Esophagus muscularis mucosa (tissue), 4 donors: ENCODE measurements around the gene FBXL5. TPM values are rescaled to one million over a fixed set of nuclear protein-coding genes. Genes with fewer than 3 reads are reported as not detected.

Experiments used
- DNase-seq: peaks from one replicate; pipeline ENCODE4 v3.0.0-alpha.2; 2017; ENCODE audit errors: extremely low spot score
- H3K27ac ChIP-seq, 4 donors: fragments of 200-600 bp; sonication (generic); replicated peaks in 1 of 4; 1 replicate in 3 of 4; 2 replicates in 1 of 4; pipeline ENCODE4 v1.5.1; 2016 to 2019; ENCODE audit warnings: mild to moderate bottlenecking in 1 of 4
- H3K27me3 ChIP-seq, 4 donors: fragments of 200-600 bp; sonication (generic); one replicate each; pipeline versions ENCODE4 v1.5.1 to v1.6.0; 2016 to 2019
- H3K36me3 ChIP-seq, 4 donors: fragments of 200-600 bp; sonication (generic); one replicate each; pipeline ENCODE4 v1.5.1; 2016 to 2019
- H3K4me1 ChIP-seq, 4 donors: fragments of 200-600 bp; sonication (generic); one replicate each; pipeline ENCODE4 v1.5.1; 2016 to 2019
- H3K4me3 ChIP-seq, 4 donors: fragments of 200-600 bp; sonication (generic); 1 replicate in 2 of 4; 2 replicates in 2 of 4; pipeline ENCODE4 v1.5.1; 2016 to 2019; ENCODE audit warnings: mild to moderate bottlenecking in 4 of 4, moderate library complexity in 1 of 4
- H3K9me3 ChIP-seq, 4 donors: fragments of 200-600 bp; sonication (generic); 1 replicate in 3 of 4; 2 replicates in 1 of 4; pipeline ENCODE4 v1.5.1; 2016 to 2019
- EP300 ChIP-seq: sonication (generic); formaldehyde crosslinking; IDR thresholded peaks from one replicate; pipeline ENCODE4 v1.6.1; 2017; ENCODE audit warnings: antibody characterized with exemption
- POLR2A ChIP-seq: fragments of 450-650 bp; IDR thresholded peaks from one replicate; pipeline ENCODE4 v1.6.1; 2017; ENCODE audit warnings: antibody characterized with exemption, moderate library complexity, mild to moderate bottlenecking, low read depth
- POLR2AphosphoS5 ChIP-seq, 2 donors: sonication (generic); formaldehyde crosslinking; IDR thresholded peaks; one replicate each; pipeline ENCODE4 v1.6.1; 2017; ENCODE audit warnings: antibody characterized with exemption in 2 of 2
- WGBS: methylation state at CpG from one replicate; pipeline ENCODE4 v1.1.5; 2018; 5-methylcytosine and 5-hydroxymethylcytosine counted together
- intact Hi-C: fragments of 100-400 bp; cut with DNase I; formaldehyde crosslinking; loops from one replicate; pipeline ENCODE4 v1.15.1; 2023
- total RNA-seq, 4 donors: library from RNA; depleted of rRNA; stranded (reverse); fragments of >200 nt; gene quantifications; one replicate each; pipeline versions ENCODE4 v1.1.0 to v1.2.1, GENCODE V29; 2016
- TF ChIP-seq, protein P1 (sequence below), 3 experiments: fragments of 200-600 bp in 2 of 3; fragments of 450-650 bp in 1 of 3; sonication (generic) in 2 of 3; IDR thresholded peaks; one replicate each; pipeline ENCODE4 v1.5.1; 2017 to 2019; ENCODE audit warnings: antibody characterized with exemption in 3 of 3, mild to moderate bottlenecking in 2 of 3, moderate library complexity in 1 of 3

The FBXL5 gene
- total RNA-seq, 4 donors from 2014 or later, result 67.8 to 141 (median 140) TPM

DNA sequence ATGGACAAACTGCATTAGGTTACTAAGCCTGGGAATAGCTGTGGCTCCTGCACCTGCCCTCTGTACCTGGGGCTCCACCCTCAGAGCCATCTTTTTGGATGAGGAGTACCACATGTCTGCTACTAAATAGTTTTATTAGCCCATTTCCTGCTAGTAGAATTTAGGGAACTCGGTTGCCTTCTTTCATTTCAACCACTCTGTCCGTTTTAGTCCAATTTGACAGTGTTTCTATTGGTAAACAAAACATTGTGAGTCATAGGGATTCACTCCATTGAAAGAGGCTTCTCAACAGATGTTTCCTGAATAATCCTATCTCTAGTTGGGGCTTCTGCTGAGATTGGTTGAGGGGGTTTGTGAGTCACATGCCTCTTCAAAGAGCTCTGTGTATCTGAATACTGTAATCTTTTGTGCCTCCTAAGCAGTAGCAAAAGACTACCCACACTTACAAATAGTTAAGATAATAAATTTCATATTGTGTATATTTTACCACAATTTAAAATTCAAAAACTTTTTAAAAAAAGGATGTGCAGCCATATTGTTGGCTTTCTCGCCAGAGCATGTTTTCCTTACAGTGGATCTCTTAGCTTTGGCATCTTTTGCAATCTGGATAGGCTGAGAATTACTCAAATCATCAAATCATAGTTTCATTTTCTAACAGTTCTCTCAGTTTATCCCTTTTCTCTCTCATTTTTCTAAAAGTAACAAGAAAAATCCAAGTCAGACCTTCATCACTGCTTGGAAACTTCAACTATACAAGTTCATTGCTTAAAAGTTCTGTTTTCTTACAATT, 36.4 kb upstream of the FBXL5 start:
- no peak for DNase-seq
- Histone ChIP-seq H3K36me3 (peaks cover 0 to 31% (median 14%) of the 10 kb centered on the region in 4 donors), H3K27ac (peak overlapping the region; percentile 2 to 29 (median 14)), H3K4me3 (no peak overlapping the region), H3K27me3 (no peaks in the 10 kb centered on the region), H3K4me1 (peaks cover 0 to 12% (median 7%) of the 10 kb centered on the region in 4 donors), H3K9me3 (no peaks in the 10 kb centered on the region)
- TF ChIP-seq POLR2AphosphoS5 (IDR thresholded peaks at IDR 0.05) (no peak), POLR2A (no peak), EP300 (no peak)
- TF ChIP-seq, protein P1, sequence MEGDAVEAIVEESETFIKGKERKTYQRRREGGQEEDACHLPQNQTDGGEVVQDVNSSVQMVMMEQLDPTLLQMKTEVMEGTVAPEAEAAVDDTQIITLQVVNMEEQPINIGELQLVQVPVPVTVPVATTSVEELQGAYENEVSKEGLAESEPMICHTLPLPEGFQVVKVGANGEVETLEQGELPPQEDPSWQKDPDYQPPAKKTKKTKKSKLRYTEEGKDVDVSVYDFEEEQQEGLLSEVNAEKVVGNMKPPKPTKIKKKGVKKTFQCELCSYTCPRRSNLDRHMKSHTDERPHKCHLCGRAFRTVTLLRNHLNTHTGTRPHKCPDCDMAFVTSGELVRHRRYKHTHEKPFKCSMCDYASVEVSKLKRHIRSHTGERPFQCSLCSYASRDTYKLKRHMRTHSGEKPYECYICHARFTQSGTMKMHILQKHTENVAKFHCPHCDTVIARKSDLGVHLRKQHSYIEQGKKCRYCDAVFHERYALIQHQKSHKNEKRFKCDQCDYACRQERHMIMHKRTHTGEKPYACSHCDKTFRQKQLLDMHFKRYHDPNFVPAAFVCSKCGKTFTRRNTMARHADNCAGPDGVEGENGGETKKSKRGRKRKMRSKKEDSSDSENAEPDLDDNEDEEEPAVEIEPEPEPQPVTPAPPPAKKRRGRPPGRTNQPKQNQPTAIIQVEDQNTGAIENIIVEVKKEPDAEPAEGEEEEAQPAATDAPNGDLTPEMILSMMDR (IDR thresholded peaks at IDR 0.05), result no peak
- 58% methylated on average over 3 of the region's 3 CpGs for WGBS
- intact Hi-C loops, result no loop called here

GRCh38 chr4:15690020-15690809, 35.1 kb upstream of the FBXL5 start:
- H3K4me1 ChIP-seq, result peaks cover 0 to 12% (median 7%) of the 10 kb centered on the region in 4 donors
- 49% methylated on average over 7 of the region's 7 CpGs for WGBS
- intact Hi-C loops, result no loop called here

GRCh38 chr4:15689540-15689939, 34.4 kb upstream of the FBXL5 start:
- Histone ChIP-seq H3K4me1 (peaks cover 0 to 13% (median 9%) of the 10 kb centered on the region in 4 donors), H3K27ac (no peak overlapping the region), H3K4me3 (no peak overlapping the region), H3K9me3 (no peaks in the 10 kb centered on the region), H3K27me3 (no peaks in the 10 kb centered on the region), H3K36me3 (peaks cover 0 to 40% (median 18%) of the 10 kb centered on the region in 4 donors)
- no peak for DNase-seq
- 81% methylated on average over 2 of the region's 2 CpGs for WGBS
- intact Hi-C loops, result no loop called here
- TF ChIP-seq EP300, result no peak
- no peak for TF ChIP-seq POLR2AphosphoS5 (IDR thresholded peaks at IDR 0.05)
- no peak for TF ChIP-seq POLR2A
- TF ChIP-seq, protein P1 (IDR thresholded peaks at IDR 0.05), result no peak

More at GRCh38 chr4:15690020-15690809, 35.1 kb upstream of the FBXL5 start:
- TF ChIP-seq POLR2A (no peak), POLR2AphosphoS5 (IDR thresholded peaks at IDR 0.05) (no peak), EP300 (no peak)
- TF ChIP-seq, protein P1 (IDR thresholded peaks at IDR 0.05), result no peak
- H3K27ac ChIP-seq, result peak overlapping the region in 1 of 4 donors; percentile 2
- no peaks in the 10 kb centered on the region for H3K27me3 ChIP-seq
- no peaks in the 10 kb centered on the region for H3K9me3 ChIP-seq
- peaks cover 0 to 40% (median 18%) of the 10 kb centered on the region in 4 donors for H3K36me3 ChIP-seq
- H3K4me3 ChIP-seq, result no peak overlapping the region
- no peak for DNase-seq

DNA sequence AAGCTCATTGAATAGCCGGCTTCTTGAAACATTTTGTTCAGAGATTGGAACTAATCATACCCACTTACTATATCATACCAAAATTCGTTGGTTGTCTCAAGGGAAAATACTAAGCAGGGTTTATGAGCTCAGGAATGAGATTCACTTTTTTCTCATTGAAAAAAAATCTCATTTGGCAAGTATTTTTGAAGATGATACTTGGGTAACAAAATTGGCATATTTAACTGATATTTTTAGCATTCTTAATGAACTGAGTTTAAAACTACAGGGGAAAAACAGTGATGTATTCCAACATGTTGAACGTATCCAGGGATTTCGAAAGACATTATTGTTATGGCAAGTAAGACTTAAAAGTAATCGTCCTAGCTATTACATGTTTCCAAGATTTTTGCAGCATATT, 32.9 kb upstream of the FBXL5 start:
- TF ChIP-seq EP300, result no peak
- TF ChIP-seq POLR2A, result no peak
- TF ChIP-seq, protein P1 (IDR thresholded peaks at IDR 0.05), result no peak
- TF ChIP-seq POLR2AphosphoS5 (IDR thresholded peaks at IDR 0.05), result no peak
- Histone ChIP-seq H3K36me3 (peaks cover 0 to 40% (median 18%) of the 10 kb centered on the region in 4 donors), H3K4me3 (no peak overlapping the region), H3K9me3 (no peaks in the 10 kb centered on the region), H3K27me3 (no peaks in the 10 kb centered on the region), H3K27ac (no peak overlapping the region), H3K4me1 (peaks cover 3 to 28% (median 24%) of the 10 kb centered on the region in 4 donors)
- intact Hi-C loops, result no loop called here
- DNase-seq, result no peak
- 79% methylated on average over 5 of the region's 5 CpGs for WGBS
